Liver (tissue), 3 donors: ENCODE results near the gene NNT.

Experiments used
- ATF3 ChIP-seq: IDR thresholded peaks from 2 replicates; pipeline ENCODE4 v1.6.1; 2016; ENCODE audit warnings: antibody characterized with exemption
- CTCF ChIP-seq: fragments of 150-350 bp; IDR thresholded peaks from 2 replicates; pipeline ENCODE4 v1.5.1; 2017; ENCODE audit warnings: improper control_type of control experiment, low read depth, low read length; ENCODE audit not compliant: missing input control
- EGR1 ChIP-seq, 2 donors: IDR thresholded peaks; 2 replicates each; pipeline ENCODE4 v1.6.1; 2016 to 2018; ENCODE audit warnings: antibody characterized with exemption in 2 of 2, low read depth in 2 of 2
- GABPA ChIP-seq, 2 donors: IDR thresholded peaks in 1 of 2; conservative IDR thresholded peaks in 1 of 2; 2 replicates each; pipeline ENCODE4 v1.6.1; 2016; ENCODE audit warnings: antibody characterized with exemption in 2 of 2, mild to moderate bottlenecking in 1 of 2, moderate library complexity in 1 of 2
- HNF4A ChIP-seq, 2 donors: conservative IDR thresholded peaks; 2 replicates each; pipeline ENCODE4 v1.6.1; 2016; ENCODE audit warnings: antibody characterized with exemption in 2 of 2, mild to moderate bottlenecking in 2 of 2
- JUND ChIP-seq, 2 donors: IDR thresholded peaks; 2 replicates each; pipeline ENCODE4 v1.6.1; 2016; ENCODE audit warnings: antibody characterized with exemption in 2 of 2
- MAX ChIP-seq: IDR thresholded peaks from 2 replicates; pipeline ENCODE4 v1.6.1; 2016; ENCODE audit warnings: antibody characterized with exemption
- RAD21 ChIP-seq, 2 donors: IDR thresholded peaks; 2 replicates each; pipeline ENCODE4 v1.6.1; 2016; ENCODE audit warnings: antibody characterized with exemption in 2 of 2, mild to moderate bottlenecking in 2 of 2
- REST ChIP-seq: IDR thresholded peaks from 2 replicates; pipeline ENCODE4 v1.6.1; 2016; ENCODE audit warnings: antibody characterized with exemption, mild to moderate bottlenecking
- RXRA ChIP-seq, 2 donors: IDR thresholded peaks; 2 replicates each; pipeline ENCODE4 v1.6.1; 2017 to 2018; ENCODE audit warnings: antibody characterized with exemption in 2 of 2, mild to moderate bottlenecking in 1 of 2
- SP1 ChIP-seq: IDR thresholded peaks from 2 replicates; pipeline ENCODE4 v1.6.1; 2018; ENCODE audit warnings: antibody characterized with exemption, mild to moderate bottlenecking
- TAF1 ChIP-seq: conservative IDR thresholded peaks from 2 replicates; pipeline ENCODE4 v1.6.1; 2016; ENCODE audit warnings: antibody characterized with exemption, mild to moderate bottlenecking
- YY1 ChIP-seq: IDR thresholded peaks from 2 replicates; pipeline ENCODE4 v1.6.1; 2016; ENCODE audit warnings: antibody characterized with exemption, mild to moderate bottlenecking
- ZBTB33 ChIP-seq: IDR thresholded peaks from 2 replicates; pipeline ENCODE4 v1.6.1; 2016; ENCODE audit warnings: antibody characterized with exemption
- donor health status: healthy.
- donor health status: healthy.

- peak; percentile 61 for TF ChIP-seq CTCF
- TF ChIP-seq EGR1 (IDR thresholded peaks at IDR 0.05; ENCODE audit: low read depth in 2 of 2), result peak; percentile 2 to 9
- peak; percentile 57 for TF ChIP-seq MAX
- TF ChIP-seq GABPA (IDR thresholded peaks at IDR 0.05 in 1 of 2, conservative IDR thresholded peaks at IDR 0.05 in 1 of 2), result no peak
- no peak for TF ChIP-seq ZBTB33
- TF ChIP-seq YY1, result peak; percentile 35
- TF ChIP-seq RAD21 (IDR thresholded peaks at IDR 0.05), result peak; percentile 81 to 83
- no peak for TF ChIP-seq REST
- no peak for TF ChIP-seq SP1
- TF ChIP-seq RXRA (IDR thresholded peaks at IDR 0.05), result no peak
- TF ChIP-seq TAF1, result no peak
- no peak for TF ChIP-seq JUND (IDR thresholded peaks at IDR 0.05)
- no peak for TF ChIP-seq ATF3
- no peak for TF ChIP-seq HNF4A (conservative IDR thresholded peaks at IDR 0.05)
Measured at GRCh38 chr5:43631182-43631910, 28.4 kb downstream of the NNT start.
